ENCODE data around the gene CACNG7.
"Not testable (repeated sequence)": the region's sequence is repeated elsewhere in the genome, so short reads cannot be mapped to it uniquely, and the experiment has no call there.

GRCh38 chr19:53948611-53949010, 39.5 kb downstream of the CACNG7 start:
- TF ChIP-seq CTCF (IDR thresholded peaks at IDR 0.05 in 2 of 3, conservative IDR thresholded peaks at IDR 0.05 in 1 of 3; ENCODE audit: borderline replicate concordance in 1 of 3, insufficient read depth in 1 of 3, low read depth in 2 of 3, low read length in 2 of 3); ATF3 (IDR thresholded peaks at IDR 0.05); ZFX (IDR thresholded peaks at IDR 0.05); MAX (IDR thresholded peaks at IDR 0.05); JUND (IDR thresholded peaks at IDR 0.05); EZH2 (IDR thresholded peaks at IDR 0.05); POLR2AphosphoS5 (IDR thresholded peaks at IDR 0.05; ENCODE audit: low read depth, low read length); POLR2A (IDR thresholded peaks at IDR 0.05; ENCODE audit: borderline replicate concordance, extremely low read depth, insufficient read depth, insufficient read length): not testable (repeated sequence)

All from HCT116 (cell line).